Transverse colon (tissue), 3 donors: Measurements from ENCODE around the gene PRKAR1B.

Experiments used
- EP300 ChIP-seq: sonication (generic); formaldehyde crosslinking; IDR thresholded peaks from one replicate; pipeline ENCODE4 v1.6.1; 2017; ENCODE audit warnings: antibody characterized with exemption, low read depth
- TF ChIP-seq, protein P1 (sequence below), 5 experiments: fragments of 200-600 bp in 3 of 5; fragments of 450-650 bp in 2 of 5; sonication (generic) in 3 of 5; IDR thresholded peaks; 1 replicate in 2 of 5; 2 replicates in 3 of 5; pipeline ENCODE4 v1.5.1; 2016 to 2017; ENCODE audit warnings: antibody characterized with exemption in 5 of 5, inconsistent platforms in 3 of 5, mild to moderate bottlenecking in 2 of 5, moderate library complexity in 1 of 5

DNA sequence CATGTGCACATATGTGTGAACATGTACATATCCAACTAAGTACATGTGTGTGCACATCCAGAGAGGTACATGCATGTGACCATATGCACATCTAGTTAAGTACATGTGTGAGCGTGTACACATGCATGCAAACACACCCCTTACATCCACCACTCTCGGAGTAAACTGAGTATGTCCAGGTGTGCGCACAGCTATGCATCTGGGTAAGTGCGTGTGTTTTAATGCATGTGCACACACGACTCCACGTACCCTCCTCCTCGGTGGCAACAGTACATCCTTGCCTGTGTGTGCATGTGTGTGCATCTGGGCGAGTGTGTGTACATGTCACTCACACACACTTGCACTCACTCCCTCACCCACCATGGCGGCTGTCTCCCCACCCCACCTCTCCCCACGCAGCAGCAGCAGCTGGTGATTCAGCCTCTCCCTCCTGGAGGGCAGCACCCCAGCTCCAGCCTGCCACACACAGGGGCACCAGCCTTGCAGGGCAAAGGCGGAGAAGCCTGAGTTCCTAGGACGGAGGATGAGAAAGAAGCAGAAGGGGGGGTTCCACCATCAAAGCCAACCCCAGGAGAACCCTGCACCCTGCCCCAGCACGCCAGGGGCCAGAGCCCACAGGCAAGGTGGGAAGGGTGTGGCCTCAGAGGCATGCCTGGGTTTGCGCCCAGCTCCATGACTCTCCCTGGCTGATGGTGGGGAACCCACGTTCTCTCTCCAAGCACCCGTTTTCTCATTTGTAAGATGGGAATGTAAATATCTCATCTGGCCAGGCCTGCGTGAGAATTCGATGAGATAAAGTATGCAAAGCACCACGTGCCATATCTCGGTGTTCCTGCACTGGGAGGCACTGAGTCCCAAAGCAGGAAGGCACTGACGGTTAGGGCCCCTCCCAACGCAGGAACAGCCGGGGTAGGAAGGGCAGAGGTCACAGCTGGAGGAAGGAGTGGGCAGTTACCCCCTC, 28.3 kb downstream of the PRKAR1B start:
- TF ChIP-seq, protein P1, sequence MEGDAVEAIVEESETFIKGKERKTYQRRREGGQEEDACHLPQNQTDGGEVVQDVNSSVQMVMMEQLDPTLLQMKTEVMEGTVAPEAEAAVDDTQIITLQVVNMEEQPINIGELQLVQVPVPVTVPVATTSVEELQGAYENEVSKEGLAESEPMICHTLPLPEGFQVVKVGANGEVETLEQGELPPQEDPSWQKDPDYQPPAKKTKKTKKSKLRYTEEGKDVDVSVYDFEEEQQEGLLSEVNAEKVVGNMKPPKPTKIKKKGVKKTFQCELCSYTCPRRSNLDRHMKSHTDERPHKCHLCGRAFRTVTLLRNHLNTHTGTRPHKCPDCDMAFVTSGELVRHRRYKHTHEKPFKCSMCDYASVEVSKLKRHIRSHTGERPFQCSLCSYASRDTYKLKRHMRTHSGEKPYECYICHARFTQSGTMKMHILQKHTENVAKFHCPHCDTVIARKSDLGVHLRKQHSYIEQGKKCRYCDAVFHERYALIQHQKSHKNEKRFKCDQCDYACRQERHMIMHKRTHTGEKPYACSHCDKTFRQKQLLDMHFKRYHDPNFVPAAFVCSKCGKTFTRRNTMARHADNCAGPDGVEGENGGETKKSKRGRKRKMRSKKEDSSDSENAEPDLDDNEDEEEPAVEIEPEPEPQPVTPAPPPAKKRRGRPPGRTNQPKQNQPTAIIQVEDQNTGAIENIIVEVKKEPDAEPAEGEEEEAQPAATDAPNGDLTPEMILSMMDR (IDR thresholded peaks at IDR 0.05): no peak
- TF ChIP-seq EP300: no peak
